ENCODE results near the gene CRNKL1.
"Not testable (repeated sequence)": the region's sequence is repeated elsewhere in the genome, so short reads cannot be mapped to it uniquely, and the experiment has no call there.

Gene CRNKL1

DNA sequence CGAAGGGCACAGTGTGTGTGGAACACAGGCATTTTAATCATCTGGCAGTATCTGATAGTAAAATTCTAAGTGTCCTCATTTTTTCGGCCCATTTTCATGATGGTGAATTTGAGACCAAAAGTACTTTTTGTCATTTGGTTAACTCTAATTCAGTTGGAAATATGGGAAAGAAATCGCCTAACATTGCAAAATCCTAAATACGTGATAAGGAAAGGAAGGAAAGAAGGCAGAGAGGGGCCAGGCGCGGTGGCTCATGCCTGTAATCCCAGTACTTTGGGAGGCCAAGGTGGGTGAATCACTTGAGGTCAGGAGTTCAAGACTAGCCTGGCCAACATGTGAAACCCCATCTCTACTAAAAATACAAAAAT lies 48.3 kb downstream of the CRNKL1 start:
- DNase-seq: not testable (repeated sequence)

DNA sequence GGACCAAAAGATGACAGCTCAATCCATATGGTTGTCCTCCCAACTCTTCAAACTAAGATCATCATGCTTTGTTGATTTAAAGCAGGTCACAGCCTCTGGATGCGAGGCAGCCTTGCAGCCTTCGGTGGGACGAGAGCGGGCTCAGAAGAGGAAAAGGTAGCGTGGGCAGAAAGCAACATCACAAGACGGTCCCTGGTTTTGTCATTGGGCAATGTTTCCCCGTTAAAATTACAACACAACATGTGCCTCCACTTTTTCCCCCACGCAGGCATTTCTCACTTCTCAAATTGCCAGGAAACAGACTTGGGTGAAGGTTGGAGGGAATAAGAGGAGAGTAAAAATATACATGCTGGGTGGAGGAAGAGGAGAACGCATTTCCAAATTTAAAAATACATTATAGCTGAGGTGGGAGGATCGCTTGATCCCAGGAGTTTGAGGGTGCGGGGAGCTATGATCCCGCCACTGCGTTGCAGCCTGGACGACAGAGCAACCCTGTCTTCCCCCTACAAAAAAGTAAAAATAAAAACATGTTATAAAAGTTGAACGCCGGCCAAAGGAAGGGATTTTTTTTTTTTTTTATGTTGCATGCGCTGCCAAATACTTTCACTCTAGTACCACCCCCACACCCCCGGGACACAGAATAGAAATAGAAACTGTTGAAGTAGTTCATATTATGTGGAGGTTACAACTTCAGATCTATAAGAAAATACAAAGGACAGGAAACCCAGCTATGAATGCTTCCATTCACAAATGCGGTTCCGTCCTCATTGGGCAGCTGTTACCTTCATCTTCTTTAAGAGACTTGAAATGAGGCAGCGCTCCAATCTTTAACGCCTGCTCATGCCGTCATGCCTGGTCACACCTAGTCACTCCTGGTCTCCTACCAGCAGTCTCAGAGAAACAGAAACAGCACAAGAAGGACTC lies 49.0 kb downstream of the CRNKL1 start:
- DNase-seq: no peak

DNA sequence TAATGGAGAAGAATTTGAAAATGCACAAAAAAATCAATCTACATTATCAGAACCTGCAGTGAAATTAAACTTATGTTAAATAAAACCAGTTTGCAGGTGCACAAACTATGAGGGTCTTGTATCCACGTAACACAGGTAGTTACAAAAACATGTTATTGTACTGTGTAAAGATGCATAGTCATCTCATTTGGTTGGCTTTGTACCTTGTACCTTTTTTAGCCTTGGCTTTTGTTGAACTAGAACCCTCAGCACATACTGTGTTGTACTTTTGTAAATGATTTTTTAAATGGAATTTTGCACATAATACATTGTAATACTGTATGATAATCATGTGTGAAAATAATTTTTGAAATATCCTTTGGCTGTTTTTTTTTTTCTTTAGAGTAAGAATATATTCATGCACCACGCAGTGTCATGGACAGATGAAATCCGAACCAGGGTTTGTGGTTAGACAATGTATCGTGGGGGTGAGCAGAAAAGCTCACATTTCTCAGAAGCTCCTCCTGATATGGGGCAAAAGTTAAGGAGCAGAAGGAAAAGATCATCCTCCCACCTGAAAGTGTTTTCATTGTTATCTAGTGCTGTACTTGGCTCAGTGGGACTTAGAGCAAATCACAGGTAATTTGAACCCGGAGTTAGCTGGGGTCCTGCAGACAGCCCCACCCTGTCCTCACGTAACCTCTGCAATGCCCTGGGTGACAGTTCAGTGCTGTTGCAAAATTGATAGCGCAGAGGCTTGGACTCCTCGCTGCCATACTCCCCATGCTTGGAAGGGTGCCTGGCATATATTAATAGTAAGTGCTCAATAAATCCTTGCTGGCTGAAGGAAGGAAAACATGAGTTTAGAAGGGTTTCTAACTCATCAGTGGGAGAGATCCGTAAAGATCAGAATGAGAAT lies 49.9 kb downstream of the CRNKL1 start:
- no peak for DNase-seq

DNA sequence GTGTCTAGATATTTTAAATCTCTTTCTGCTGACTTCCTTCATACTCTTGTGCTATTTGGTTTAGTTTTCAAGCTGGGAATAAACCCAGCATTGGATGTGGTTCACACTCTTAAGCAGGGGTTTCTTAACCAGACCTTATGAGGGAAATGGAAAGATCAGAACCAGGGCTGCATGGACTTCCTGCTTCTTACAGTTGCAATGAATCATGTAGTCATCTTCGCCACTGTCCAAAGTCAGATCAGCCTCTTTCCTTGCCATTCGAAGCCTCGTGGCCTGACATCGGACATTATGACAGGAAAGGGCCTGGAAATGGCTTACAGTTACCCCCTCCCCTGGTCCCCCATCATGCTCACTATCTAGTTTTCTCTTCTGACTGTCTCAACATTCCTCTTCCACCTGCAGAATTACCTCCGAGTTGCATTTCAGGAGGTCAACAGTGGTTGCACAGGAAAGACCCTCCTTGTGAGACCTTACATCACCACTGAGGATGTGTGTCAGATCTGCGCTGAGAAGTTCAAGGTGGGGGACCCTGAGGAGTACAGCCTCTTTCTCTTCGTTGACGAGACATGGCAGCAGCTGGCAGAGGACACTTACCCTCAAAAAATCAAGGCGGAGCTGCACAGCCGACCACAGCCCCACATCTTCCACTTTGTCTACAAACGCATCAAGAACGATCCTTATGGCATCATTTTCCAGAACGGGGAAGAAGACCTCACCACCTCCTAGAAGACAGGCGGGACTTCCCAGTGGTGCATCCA lies 51.9 kb downstream of the CRNKL1 start:
- DNase-seq: no peak

DNA sequence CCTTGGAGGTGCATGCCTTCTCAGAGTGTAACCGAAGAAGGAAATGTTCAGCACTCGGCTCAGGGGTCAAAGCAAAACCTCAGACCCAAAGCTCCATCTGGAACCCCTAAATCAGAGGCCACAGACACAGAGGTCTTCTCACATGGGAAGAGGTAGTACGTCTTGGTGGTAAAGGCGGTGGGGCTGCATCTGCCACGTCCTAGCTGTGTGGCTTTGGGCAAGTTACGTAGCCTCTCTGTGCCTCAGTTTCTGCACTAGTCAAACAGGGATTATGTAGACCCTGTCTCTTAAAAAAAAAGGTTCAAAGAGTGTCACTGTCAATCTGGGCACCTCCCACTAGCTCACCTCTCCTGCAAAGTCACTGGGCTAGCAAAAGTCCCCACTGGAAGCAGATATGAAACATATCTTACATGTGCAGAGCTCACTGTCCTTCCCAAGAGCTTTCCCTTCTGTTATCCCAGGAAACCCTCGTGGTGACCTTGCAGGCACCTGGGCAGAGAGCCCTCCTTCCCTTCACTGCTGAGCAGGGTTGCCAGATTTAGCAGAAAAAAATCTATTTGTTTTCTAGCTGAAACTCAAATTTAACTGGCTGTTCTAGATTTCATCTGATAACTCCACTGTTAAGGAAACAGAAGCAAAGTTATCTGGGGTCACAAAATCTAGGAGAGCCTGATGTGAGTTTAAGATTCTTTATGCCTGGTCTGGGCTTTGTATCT lies 53.1 kb downstream of the CRNKL1 start:
- no peak for DNase-seq

DNA sequence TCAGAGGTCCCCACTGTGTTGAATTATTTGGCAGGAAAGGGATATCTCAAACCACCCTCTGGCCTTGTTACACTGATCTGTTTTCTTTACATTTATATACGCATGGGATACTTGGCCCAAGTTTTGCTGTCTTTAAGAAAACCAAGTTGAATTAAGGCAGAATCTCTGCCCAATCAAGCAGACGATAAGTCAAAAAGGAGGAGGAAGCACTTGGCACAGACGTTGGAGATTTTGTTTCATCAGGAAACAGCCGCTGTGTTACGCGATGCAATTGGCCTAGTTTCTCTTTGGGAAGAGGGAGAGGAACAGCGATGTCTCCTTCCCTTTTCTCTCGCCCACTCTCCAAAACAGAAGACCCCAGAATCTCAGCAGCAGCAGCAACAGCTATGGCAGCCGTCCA lies 55.3 kb downstream of the CRNKL1 start:
- DNase-seq: no peak

DNA sequence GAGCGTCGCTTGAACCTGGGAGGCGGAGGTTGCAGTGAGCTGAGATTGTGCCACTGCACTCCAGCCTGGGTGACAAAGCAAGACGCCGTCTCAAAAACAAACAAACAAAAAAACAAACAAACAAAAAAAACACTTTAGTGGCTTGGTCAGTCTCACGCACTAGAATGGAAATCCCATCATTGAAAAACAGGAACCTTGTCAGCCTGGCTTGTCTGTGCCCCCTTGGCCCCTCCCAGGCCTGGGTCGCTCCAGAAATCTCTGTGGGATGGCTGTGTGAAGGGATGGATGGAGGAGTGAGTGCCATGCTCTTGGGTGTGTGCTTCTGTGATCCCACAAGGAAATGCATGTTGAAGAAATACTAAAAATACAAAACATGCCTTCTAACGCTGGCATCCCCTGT lies 56.0 kb downstream of the CRNKL1 start:
- no peak for DNase-seq

DNA sequence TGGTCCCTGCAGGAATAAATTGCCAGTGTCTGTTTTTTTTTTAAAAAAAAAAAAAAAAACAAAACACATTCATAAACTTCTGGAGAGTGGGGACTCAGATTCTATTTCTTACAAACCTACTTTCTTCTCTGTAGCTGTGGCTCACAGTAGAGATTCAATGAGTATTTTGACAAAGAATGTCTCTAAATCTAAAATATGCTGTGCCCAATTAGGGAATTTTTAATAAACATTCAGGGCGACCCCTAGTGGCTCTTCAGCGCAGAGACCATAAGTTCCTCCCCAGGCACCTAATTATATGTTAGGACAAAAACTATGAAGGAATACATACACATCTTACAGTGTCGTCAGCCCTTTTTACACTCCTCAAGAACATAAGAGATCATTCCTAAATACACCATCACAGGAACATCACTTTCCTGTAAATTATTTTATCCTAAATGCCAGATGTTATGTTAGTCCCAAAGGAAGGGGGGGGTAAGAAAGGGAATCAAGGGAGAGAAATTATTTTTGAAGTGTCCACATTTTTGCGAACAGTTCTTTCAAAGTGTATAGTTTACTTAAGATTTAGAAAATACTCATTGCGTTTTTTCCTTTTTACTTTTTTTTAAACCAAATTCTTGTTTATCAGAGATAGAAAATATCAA lies 56.9 kb downstream of the CRNKL1 start:
- DNase-seq: no peak

DNA sequence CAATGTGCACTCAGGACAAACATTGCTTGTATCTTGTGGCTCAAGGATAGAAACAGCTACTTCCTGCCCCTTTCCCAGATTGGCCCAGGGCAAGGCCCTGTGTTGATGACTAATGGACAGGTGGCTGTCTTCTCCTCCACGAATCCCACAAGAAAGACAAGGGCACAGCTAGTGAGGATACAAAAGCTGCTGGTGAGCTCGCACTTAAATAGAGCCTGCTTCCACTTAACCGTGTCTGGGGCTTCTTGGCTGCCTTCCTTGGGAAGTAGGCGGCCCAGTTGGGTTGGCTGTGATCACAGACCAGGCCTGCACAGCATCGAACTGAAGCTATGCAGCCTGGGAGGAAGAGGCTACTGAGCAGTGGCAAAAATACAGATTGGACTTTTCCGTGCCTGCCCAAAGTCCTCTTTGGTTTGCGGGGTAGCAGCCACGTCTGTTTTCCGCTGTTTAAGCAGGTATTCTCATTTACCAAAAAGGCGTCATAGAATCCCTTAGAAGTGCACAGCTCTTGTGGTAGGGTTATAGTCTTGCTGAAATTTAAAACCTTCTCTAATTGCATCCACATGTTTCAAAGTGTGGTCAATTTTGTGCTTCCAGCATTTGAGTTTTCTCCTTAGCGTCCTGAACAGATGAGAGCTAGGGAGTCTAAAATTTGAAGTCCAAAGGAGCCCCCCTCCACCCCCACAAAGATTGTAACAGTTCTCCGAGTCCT lies 58.2 kb downstream of the CRNKL1 start:
- DNase-seq: no peak

DNA sequence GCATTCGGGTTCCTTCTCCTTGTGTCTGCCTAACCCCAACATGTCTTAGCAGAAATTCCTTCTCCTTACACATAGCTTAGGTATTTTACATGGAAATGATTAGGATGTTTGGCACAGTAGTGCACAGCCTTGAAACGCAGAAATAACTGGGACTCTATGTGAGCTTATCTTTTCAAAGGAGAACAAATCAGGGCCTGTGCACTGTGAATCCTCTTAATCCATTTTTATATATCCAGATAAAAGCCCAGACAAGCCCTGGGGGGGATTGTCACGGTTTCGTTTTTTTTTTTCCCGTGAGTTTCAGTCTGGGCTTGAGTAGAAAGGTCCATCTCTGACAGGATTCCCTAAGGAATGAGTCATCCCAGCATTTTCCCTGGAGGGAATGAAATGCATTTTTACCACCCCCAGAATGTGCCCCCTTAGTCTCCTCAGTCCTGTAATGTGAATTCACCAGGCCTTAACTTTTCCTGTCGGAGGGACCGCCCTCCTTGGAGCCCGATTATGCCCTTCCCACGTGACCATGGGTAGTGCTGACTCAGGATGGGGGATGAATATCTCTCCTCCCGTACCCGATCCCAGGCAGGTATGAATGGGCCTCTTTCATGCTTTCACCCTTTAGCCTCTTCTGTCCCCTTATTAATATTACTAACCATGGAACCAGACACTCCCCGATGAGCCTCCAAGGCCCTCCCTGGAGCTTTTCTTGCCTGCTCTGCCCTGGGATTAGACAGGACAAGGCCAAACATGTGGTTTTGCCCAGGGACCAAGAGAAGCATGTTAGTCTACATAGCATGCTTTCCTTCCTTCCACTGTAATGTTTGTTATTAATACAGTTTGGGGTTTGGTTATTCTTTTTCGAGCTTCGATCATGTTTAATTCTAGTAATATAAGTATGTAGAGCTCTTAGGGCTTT lies 59.0 kb downstream of the CRNKL1 start:
- no peak for DNase-seq

DNA sequence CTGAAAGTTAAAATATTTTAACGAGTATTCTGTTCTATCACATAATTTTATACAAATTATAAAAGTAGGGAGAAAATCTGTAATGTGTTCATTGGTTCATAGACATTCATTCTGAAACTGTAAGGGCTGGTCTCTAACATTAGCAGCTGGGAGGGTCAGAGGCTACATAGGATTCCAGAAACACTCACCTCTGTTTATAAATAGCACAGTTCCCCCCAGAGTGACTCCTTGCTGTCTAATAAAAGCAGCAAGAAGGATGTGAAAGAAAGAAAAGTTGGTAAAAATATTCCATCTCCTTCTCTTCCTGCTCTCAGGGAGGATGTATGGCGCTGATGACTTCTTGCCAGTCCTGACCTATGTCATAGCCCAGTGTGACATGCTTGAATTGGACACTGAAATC lies 60.4 kb downstream of the CRNKL1 start:
- no peak for DNase-seq

DNA sequence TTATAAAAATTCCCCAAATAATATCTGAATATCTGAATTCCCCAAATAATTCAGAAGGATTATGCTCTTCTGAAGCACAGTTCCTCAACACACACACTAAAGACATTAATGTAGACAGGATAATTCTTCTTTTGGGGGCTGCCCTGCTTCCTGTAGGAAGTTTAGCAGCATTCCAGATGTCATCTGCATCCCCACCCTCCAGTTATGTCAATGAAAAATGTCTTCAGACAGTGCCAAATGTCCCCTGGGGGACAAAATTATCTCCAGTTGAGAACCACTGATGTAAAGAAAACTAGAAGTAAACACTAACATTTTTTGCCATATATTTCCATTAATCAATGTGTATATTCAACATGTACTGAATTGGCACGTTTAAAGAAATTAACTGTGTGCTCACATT lies 61.0 kb downstream of the CRNKL1 start:
- DNase-seq: no peak

DNA sequence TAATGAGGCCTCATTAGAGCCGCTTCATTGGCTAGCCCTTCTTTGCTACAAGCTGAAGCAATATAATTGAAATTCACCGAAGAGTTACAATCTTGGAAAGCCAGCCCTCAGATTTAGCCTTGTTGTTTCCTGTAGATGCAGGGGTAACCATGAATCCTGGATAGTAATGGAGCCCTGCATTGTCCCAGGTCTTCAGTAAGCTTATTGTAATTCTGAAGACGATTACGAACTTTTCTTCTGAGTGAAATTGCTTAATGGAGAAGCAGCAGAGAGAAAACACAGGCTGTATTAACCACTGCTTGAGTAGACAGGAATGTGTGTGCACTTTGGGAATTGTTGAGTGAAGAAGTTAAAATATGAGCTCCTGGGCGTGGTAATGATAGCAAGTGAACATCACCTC lies 61.4 kb downstream of the CRNKL1 start:
- no peak for DNase-seq

DNA sequence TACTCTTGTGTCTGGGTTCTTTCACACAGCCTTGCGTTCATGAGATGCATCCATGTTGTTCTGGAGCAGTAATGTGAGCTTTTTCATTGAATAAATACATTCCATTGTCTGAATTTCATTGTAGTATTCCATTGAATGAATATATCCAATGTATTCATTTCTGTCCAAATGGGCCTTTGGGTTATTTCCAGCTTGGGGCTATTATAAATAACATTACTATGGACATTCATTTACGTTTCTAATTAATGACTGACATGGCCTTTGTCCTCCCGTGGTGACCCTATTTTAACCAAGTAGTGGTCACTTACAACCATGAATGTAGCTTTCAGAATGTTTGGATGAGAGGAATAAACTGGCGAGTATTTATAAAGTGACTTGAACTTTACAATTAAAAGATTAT lies 65.2 kb downstream of the CRNKL1 start:
- DNase-seq: no peak

DNA sequence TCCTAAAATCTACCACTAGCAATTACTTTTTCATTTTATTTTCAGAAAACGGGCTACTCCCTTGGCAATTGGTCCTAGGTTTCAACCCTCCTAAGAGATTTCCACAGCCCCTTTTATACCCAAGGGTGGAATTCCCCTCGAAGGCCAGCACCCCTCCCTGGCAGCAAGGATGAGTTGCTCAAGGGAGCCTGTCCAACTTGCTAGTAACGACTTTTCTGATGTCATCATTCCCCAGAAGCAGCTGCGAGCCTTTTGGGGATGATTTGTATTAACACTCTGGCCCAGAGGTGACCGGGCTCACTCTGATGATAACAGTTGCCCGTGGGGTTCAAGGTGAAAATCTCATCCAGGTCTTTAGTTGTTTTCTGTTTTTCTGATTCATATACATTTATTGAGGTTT lies 65.8 kb downstream of the CRNKL1 start:
- DNase-seq: no peak

Measured in activated effector memory CD4-positive, alpha-beta T cell treated with Interleukin-2 at 50 U/mL for 16 hours (primary cell).